ES-I3 (cell line): ENCODE data around the gene CABP5.

ENCODE experiments used
- H3K36me3 ChIP-seq: 2 replicates; pipeline ENCODE4 v1.6.1; 2013; ENCODE audit warnings: mild to moderate bottlenecking, low read length, control low read depth, moderate library complexity; ENCODE audit not compliant: insufficient read depth
- H3K4me1 ChIP-seq: 2 replicates; pipeline ENCODE4 v1.6.1; 2013; ENCODE audit warnings: mild to moderate bottlenecking, control low read depth, low read length; ENCODE audit not compliant: insufficient read depth
- H3K9ac ChIP-seq: 2 replicates; pipeline ENCODE4 v1.6.1; 2013; ENCODE audit warnings: low read depth, mild to moderate bottlenecking, low read length, moderate library complexity
- H3K9me3 ChIP-seq: 2 replicates; pipeline ENCODE4 v1.6.1; 2013; ENCODE audit warnings: mild to moderate bottlenecking, low read length, moderate library complexity; ENCODE audit not compliant: control insufficient read depth, insufficient read depth

Gene CABP5

DNA sequence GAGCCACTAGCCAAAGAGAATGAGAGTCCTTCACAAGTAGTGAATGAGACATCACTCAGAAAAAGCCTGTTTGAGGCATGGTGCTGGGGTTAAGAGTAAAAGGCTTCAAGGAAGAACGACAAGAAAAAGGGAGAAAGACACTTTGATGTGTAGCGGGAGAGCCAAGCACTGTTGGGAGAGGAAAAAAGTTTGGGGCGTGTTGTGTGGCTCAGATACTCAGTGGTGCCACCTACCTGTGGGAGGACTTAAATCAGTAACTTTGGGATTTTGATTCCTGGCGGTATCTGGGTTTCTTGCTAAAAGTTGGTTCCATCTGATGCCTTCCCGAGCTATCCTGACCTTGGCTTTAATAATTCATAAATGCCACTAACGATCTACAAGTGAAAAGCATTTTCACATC lies 37.1 kb downstream of the CABP5 start:
- Histone ChIP-seq H3K9ac (peak overlapping the region; percentile 30; the same call in 1 of the 2 replicates), H3K9me3 (no peaks in the 10 kb centered on the region), H3K36me3 (no peaks in the 10 kb centered on the region), H3K4me1 (no peaks in the 10 kb centered on the region)

- no peak overlapping the region for H3K9ac ChIP-seq
- H3K36me3 ChIP-seq, result no peaks in the 10 kb centered on the region
- H3K9me3 ChIP-seq, result no peaks in the 10 kb centered on the region
- no peaks in the 10 kb centered on the region for H3K4me1 ChIP-seq
These were observed 39.6 kb downstream of the CABP5 start for GRCh38 chr19:48004236-48004635.

- Histone ChIP-seq H3K9me3 (no peaks in the 10 kb centered on the region), H3K36me3 (no peaks in the 10 kb centered on the region), H3K9ac (no peak overlapping the region), H3K4me1 (no peaks in the 10 kb centered on the region)
These were observed 43.0 kb downstream of the CABP5 start for GRCh38 chr19:48000846-48001245.

DNA sequence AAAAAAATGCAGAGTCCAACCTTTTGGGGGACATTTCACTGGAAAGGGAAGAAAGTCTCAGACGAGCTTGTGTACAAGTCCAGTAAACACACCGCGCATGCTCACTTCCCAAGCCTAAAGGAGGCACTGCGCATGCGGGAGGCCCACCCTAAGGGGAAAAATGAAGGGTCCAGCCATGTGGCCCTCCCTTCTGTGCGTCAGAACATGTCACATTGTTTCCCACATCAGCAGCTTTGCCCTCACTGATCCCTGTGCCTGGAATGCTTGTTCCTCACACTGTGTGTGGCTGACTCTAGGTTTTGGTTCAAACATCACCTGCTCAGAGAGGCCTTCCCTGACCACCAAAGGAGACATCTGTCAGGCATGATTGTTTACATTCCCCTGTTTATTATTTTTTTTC lies 45.1 kb downstream of the CABP5 start:
- no peak overlapping the region for H3K9ac ChIP-seq
- H3K36me3 ChIP-seq, result no peaks in the 10 kb centered on the region
- H3K9me3 ChIP-seq, result no peaks in the 10 kb centered on the region
- no peaks in the 10 kb centered on the region for H3K4me1 ChIP-seq

DNA sequence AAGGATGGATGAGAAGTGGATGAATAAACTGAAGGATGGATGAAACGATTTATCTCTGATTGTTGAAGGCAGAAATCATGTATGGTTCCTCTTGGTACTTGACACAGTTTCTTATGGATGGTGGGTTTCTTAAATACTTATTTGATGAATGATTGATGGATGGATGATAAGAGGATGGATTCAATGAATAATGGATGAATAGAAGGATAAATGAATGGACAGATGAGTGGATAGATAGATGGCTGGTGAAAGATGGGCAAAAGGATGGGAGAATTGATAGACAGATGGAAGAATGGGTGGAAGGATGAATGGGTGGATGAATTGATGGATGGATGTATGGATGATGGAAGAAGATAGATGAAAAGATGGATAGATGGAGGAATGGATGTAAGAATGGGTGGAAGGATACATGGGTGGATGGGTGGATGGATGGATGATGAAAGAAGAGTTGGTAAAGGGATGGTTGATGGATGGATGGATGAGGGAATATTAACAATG lies 47.6 kb downstream of the CABP5 start:
- Histone ChIP-seq H3K9ac (no peak overlapping the region), H3K4me1 (no peaks in the 10 kb centered on the region), H3K9me3 (no peaks in the 10 kb centered on the region), H3K36me3 (no peaks in the 10 kb centered on the region)

DNA sequence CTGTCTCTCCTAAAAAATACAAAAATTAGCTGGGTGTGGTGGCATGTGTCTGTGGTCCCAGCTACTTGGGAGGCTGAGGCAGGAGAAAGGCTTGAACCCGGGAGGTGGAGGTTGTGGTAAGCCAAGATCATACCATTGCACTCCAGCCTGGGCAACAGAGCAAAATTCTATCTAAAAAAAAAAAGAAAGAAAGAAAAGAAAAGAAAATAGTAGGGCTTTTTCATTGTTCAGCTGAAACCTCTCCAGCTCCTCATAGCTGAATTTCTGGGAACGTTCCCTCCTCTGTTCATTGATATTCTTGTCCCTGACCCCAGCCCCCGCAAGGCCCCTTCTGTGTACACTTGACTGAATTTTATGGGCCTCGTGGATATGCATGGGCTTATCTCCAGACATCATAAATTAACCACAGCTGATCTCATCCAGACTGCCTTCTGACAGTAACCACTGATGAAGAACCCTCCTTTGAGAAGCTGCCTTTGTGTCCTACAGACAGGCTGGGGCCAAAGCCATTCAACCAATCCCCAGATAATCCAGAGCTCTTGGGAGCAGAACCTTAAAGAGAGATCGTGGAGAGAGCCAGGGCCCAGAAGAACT lies 49.6 kb downstream of the CABP5 start, which contains the start of gene ELSPBP1:
ELSPBP1 (plus strand) TSS at position 424 of the 594 bp plus-strand sequence. CDS start 14,036 bp downstream, outside the sequence.
- Histone ChIP-seq H3K36me3 (no peaks in the 10 kb centered on the region), H3K9me3 (no peaks in the 10 kb centered on the region), H3K4me1 (no peaks in the 10 kb centered on the region), H3K9ac (no peak within 1 kb of the TSS)

DNA sequence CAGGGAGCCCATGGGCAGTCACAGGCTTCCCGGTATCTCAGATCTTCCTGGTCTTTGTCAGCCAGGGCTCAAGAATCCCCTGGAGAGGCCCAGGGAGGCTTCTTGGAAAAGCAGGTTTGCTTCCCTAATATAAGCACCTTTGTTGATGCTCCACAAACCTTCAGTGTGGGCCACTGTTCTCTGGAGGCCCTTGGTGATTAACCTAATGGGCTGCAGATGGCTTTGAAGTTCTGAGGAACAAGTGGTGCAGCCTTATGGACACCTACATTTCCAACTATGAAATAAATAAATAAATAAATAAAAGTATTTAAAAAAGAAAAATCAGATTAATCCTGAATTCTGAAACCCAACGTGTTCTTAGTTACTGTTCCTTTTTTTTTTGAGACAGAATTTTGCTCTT lies 51.8 kb downstream of the CABP5 start, which contains the start of gene BSPH1:
BSPH1 (minus strand) TSS at position 101 of the 400 bp plus-strand sequence; CDS start at position 12, 89 bp downstream.
- no peaks in the 10 kb centered on the region for H3K4me1 ChIP-seq
- no peak within 1 kb of the TSS for H3K9ac ChIP-seq
- H3K9me3 ChIP-seq, result no peaks in the 10 kb centered on the region

GRCh38 chr19:47991191-47991808 lies 52.6 kb downstream of the CABP5 start:
- Histone ChIP-seq H3K9ac (no peak overlapping the region), H3K4me1 (no peaks in the 10 kb centered on the region), H3K9me3 (no peaks in the 10 kb centered on the region), H3K36me3 (no peaks in the 10 kb centered on the region)

More for the DNA sequence above, 51.8 kb downstream of the CABP5 start, which contains the start of gene BSPH1:
- H3K36me3 ChIP-seq, result no peaks in the 10 kb centered on the region
